K562 (cell line): ENCODE data around the gene EFHC1.

Experiments used
- MYC ChIP-seq, 2 experiments: fragments of 250-450 bp in 1 of 2; sonication (Bioruptor Pico) in 1 of 2; IDR thresholded peaks; 2 replicates each; pipeline versions ENCODE4 v1.5.1 to v1.6.1; 2012 to 2021; ENCODE audit warnings: low read depth in 2 of 2, borderline replicate concordance in 1 of 2, improper control_type of control experiment in 1 of 2, low read length in 1 of 2, mild to moderate bottlenecking in 1 of 2, moderate library complexity in 1 of 2
- NCOA6 ChIP-seq: fragments of 450-650 bp; IDR thresholded peaks from 2 replicates; pipeline ENCODE4 v1.6.1; 2017; ENCODE audit warnings: mild to moderate bottlenecking
- RAD21 ChIP-seq, 2 experiments: fragments of 250-450 bp in 1 of 2; fragments of 450-650 bp in 1 of 2; sonication (Bioruptor Pico) in 1 of 2; formaldehyde crosslinking in 1 of 2; IDR thresholded peaks in 1 of 2; conservative IDR thresholded peaks in 1 of 2; 2 replicates each; pipeline versions ENCODE4 v1.4.0 to v1.8.0; 2020 to 2022; ENCODE audit warnings: mild to moderate bottlenecking in 2 of 2, moderate library complexity in 1 of 2
- TF ChIP-seq, protein P1 (sequence below), 3 experiments: IDR thresholded peaks in 2 of 3; conservative IDR thresholded peaks in 1 of 3; 2 replicates each; pipeline ENCODE4 v1.5.1; 2011 to 2012; ENCODE audit warnings: low read length in 3 of 3, mild to moderate bottlenecking in 3 of 3, control low read depth in 2 of 3, improper control_type of control experiment in 1 of 3, inconsistent platforms in 1 of 3, low read depth in 1 of 3, mixed read lengths in 1 of 3, moderate library complexity in 1 of 3; ENCODE audit not compliant: insufficient read depth in 2 of 3

DNA sequence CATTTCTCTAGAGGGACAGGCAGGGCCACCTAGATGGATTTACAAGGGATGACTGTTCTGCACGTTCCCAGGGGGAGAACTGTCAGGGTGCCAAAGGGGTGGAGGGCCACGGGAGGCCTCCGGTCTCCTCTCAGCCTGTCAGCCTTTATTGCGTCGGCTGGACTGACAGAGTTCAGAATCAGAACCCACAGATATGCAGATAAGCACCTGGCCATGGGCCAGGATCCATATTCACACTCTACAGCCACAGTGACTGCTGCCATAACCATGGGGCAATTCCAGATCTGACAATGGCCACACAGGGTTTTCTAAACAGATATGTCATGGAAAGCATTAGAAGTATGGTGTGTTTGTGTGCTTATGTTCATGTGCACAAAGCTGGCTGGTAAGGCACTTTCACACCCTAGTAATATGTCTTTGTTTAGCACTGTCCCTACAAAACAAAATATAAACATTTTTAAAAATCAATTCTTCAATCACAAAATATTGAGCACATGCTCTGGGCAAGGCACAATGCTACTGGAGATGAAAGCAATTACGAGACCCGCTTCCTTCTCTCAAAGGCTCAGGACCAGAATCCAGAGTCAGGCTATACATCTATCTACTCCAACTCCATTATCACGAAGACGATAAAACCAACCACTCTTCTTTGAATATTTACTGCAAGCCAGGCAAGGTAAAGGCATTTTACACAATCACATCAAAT lies 127.7 kb downstream of the EFHC1 start:
- TF ChIP-seq MYC (IDR thresholded peaks at IDR 0.05; ENCODE audit: low read depth, low read length) = no peak
- no peak for TF ChIP-seq MYC (CRISPR knock-in tag; IDR thresholded peaks at IDR 0.05; ENCODE audit: borderline replicate concordance, low read depth)
- no peak for TF ChIP-seq NCOA6
- no peak for TF ChIP-seq RAD21 (CRISPR knock-in tag; conservative IDR thresholded peaks at IDR 0.05 in 1 of 2, IDR thresholded peaks at IDR 0.05 in 1 of 2)
- TF ChIP-seq, protein P1, sequence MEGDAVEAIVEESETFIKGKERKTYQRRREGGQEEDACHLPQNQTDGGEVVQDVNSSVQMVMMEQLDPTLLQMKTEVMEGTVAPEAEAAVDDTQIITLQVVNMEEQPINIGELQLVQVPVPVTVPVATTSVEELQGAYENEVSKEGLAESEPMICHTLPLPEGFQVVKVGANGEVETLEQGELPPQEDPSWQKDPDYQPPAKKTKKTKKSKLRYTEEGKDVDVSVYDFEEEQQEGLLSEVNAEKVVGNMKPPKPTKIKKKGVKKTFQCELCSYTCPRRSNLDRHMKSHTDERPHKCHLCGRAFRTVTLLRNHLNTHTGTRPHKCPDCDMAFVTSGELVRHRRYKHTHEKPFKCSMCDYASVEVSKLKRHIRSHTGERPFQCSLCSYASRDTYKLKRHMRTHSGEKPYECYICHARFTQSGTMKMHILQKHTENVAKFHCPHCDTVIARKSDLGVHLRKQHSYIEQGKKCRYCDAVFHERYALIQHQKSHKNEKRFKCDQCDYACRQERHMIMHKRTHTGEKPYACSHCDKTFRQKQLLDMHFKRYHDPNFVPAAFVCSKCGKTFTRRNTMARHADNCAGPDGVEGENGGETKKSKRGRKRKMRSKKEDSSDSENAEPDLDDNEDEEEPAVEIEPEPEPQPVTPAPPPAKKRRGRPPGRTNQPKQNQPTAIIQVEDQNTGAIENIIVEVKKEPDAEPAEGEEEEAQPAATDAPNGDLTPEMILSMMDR (IDR thresholded peaks at IDR 0.05 in 2 of 3, conservative IDR thresholded peaks at IDR 0.05 in 1 of 3; ENCODE audit: insufficient read depth in 2 of 3, low read depth in 1 of 3, low read length in 3 of 3) = no peak
